GM13977 (cell line): ENCODE data around the gene DUOXA2.
"Not testable (repeated sequence)": the region's sequence is repeated elsewhere in the genome, so short reads cannot be mapped to it uniquely, and the experiment has no call there.

Source experiments
- DNase-seq: peaks from one replicate; pipeline ENCODE4 v3.0.0; 2012; ENCODE audit warnings: low spot score
- CTCF ChIP-seq: IDR thresholded peaks from 2 replicates; pipeline ENCODE4 v1.5.1; 2012; ENCODE audit warnings: mild to moderate bottlenecking, control low read depth; ENCODE audit not compliant: insufficient read depth; ENCODE audit errors: extremely low read depth, missing control alignments
- in situ Hi-C: fragments of 300-500 bp; cut with MboI; formaldehyde crosslinking; loops from one replicate; pipeline ENCODE4 v1.12.0; 2022; ENCODE audit warnings: low sequenced_read_pairs, low pct_unique_long_range_greater_than_20kb, mixed read lengths, inconsistent platforms; ENCODE audit not compliant: unreplicated experiment

Gene DUOXA2

GRCh38 chr15:45133561-45133920 lies 19.4 kb downstream of the DUOXA2 start:
- no peak for TF ChIP-seq CTCF
- in situ Hi-C loops: no loop called here
- no peak for DNase-seq

GRCh38 chr15:45134046-45134445 lies 19.9 kb downstream of the DUOXA2 start:
- DNase-seq: no peak
- no peak for TF ChIP-seq CTCF
- in situ Hi-C loops: no loop called here

DNA sequence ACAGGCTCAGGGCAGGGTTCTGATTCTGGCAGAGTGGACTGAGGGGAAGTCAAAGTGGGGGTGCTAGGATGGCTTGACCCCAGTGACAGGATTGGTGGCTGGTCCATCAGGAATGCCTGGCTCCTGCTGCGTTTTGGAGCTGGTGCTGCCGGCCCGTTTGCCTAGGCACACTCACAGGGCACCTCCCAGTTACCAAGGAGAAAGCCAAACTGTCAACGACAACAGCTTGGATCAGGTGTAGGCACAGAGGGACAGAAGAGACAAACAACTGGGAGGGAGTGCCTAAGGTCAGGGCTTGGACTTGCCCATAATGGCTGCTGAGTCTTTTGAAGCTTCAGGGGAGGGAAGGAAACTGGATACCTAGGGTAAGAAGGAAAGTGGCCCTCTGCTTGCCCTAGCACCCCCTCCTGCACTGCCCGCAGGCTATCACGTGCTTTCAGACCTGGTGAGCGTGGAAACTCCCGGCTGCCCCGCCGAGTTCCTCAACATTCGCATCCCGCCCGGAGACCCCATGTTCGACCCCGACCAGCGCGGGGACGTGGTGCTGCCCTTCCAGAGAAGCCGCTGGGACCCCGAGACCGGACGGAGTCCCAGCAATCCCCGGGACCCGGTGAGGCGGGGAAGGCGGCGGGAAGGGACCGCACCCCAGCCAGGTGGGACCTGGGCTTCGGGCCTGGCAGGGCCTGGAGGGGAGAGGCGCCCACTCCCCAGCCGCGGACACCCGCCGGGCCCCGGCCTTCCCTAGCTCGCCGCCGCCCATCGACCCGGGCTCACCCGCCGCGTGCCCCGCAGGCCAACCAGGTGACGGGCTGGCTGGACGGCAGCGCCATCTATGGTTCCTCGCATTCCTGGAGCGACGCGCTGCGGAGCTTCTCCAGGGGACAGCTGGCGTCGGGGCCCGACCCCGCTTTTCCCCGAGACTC lies 20.8 kb downstream of the DUOXA2 start:
- peak; percentile 40 for TF ChIP-seq CTCF
- no peak for DNase-seq
- in situ Hi-C loops: no loop called here

- DNase-seq, in situ Hi-C loops: not testable (repeated sequence)
Measured at GRCh38 chr15:45135705-45136377, 21.7 kb downstream of the DUOXA2 start.

DNA sequence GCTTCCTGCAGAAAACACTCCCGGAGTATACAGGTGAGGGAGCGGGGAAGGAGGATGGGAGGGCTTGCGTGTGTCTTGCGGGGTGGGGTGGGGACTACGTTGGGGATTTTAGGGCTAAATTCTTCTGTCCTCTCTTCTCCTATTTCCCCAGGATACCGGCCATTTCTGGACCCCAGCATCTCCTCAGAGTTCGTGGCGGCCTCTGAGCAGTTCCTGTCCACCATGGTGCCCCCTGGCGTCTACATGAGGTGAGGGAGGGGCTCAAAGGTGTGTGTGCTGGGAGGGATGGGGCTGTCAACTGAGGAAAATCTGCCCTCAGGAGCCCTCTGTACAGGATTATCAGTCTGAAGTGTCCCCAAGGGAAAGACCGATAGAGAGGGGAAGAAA lies 22.2 kb downstream of the DUOXA2 start:
- no peak for DNase-seq
- in situ Hi-C loops: no loop called here
- TF ChIP-seq CTCF: peak; percentile 45

GRCh38 chr15:45137703-45138102 lies 23.6 kb downstream of the DUOXA2 start:
- in situ Hi-C loops: no loop called here
- TF ChIP-seq CTCF: no peak
- DNase-seq: no peak
